GM18907 (cell line): ENCODE data around the gene IQCK.

ENCODE experiments used
- ATAC-seq: cut with Tn5 transposase; IDR thresholded peaks from one replicate; pipeline ENCODE4 v1.9.1; 2021; ENCODE audit warnings: mild to moderate bottlenecking, moderate library complexity; ENCODE audit not compliant: unreplicated experiment

IQCK gene

DNA sequence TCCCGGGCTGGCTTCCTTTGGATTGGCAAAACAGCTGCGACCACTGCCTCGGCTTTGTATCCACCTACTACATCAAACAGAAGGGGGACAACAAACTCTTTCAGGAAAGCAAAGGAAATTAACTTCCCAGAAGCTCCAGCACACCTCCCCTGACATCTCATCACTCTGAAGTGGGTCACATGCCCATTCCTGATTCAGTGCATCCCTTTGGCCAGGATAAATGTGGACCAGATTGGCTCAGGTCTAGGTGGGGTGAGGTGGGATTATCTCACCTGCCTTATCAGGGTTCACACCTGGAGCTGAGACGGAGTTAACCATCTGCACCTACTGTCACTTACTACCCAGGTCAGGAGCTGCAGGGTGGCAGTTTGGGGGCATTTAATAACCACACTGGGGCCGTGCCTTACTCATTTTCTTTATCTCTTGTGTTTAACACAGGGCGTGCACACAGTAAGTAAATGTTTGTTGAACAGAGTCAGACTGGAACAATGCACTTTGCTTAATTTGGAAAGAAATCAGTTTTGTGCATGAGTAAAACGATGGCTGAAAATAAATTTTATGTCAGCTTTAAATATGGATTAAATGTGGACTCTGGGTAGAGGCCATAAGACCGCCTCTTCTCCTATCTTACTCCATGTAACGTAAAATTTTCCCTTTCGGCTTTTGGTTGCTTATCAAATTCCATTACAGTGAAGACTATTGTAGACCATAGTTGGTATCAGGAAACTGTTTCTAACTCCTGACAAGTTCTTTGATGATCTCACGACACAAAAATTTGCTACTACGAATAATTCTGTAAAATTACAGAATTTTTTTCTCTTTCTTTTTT, 36.0 kb downstream of the IQCK start:
- ATAC-seq, result no peak

DNA sequence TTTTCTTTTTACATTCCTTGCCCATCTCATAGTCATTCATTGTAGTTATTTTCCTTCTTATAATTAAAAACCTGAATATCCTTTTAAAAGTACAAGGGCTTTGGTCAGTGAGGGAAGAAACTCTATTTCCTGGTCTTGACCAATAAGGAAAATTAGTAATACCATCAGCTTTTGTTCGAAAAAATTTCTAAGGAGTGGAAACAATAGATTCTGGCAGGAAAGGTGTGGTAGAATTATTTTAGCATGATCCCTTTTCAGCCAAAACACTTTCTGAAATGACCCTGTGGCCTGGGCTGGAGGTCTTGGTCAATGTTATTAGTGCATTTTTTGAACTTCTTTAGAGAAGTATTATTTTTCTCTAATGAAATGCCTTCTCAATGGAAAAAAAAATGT, 36.6 kb downstream of the IQCK start:
- ATAC-seq, result no peak

DNA sequence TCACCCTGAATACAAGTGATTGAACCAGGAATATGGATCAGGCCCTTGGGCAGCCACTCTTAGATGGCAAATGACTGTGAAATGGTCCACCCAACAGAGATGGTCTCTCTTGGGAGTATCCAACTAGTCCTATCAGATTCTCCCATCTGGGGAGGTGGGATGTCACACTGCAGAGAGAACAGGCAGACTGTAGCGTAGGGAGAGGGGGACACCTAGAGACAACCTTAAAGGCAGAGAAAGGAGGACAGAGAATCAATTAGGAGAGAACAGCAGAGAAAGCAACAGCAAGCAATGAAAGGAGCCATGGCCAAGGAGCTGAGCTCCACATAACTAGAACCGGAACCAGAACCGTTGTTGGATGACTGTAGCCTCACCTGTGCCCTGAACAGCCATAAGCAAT, 37.2 kb downstream of the IQCK start:
- no peak for ATAC-seq

DNA sequence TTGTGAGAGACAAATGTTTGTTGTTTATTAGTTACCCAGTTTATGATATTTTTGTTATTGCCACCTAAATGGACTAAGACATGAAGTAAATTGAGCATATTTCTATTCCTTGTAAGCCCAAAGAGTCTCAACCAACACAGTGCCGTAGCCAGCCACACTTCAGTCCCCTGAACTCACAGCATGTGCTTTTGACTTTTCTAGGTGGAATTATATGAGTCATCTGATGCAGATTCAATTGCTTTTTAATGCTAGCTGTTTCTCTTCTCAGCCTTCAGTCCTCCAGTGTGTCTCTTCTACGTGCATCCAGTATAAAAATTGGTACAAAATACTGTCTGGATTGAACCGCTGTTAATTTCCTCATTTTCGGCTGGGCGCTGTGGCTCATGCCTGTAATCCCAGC, 39.0 kb downstream of the IQCK start:
- ATAC-seq, result no peak

DNA sequence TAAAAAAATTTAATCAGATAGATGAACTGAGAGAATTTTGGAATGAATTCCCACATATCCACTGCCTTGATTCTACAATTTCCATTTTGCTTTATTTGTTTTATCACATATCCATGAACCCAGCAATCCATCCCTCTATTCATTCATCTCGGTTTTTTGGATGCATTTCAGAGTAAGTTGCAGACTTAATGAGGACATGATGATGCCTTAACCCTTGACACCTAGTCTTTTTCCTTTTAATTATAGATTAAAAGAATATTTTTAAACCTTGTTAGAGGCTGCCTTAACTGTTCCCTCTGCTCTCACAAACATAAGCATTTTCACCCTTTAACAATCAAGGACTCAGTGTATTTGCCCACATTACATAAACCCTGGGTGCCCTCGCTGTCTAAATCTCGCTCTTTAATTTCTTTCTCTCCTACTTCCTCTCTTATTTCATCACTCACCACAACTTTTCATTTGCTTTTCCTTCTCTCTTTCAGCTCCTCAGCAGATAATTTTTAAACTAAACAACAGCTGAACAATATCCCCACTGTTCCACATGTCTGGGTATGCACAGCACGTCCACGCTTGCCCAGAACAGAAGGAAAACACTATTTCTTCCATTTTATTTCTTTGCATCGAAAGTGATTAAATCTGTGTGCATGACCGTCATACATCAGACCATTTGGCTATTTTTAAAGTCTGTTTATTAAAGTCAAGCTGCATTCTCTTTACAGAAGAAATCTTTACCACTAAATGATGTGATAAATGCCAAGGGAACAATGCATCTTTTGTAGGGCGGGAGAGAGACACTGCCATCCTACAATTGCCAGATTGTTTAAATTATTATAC, 39.9 kb downstream of the IQCK start:
- ATAC-seq, result no peak

DNA sequence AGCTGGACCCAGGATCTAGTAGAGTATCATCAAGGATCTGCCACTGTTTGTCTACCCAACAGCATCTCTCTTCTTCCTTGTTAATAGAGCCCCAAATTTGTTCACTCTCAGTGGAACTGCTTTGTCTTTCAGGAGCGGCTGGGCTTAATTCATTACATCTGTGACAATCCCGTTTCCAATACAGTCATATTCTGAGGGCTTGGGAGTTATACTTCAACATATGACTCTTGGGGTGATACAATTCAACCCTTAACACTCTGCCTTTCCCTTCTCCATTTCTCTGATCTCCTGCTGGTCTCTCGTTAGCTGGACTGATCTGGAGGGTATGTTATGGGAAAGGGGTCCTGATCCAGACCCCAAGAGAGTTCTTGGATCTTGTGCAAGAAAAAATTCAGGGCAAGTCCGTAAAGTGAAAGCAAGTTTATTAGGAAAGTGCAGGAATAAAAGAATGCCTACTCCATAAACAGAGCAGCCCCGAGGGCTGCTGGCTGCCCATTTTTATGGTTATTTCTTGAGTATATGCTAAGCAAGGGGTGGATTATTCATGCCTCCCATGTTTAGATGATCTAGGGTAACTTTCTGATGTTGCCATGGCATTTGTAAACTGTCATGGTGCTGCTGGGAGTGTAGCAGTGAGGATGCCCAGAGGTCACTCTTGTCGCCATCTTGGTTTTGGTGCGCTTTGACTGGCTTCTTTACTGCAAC, 42.4 kb downstream of the IQCK start:
- ATAC-seq, result no peak

DNA sequence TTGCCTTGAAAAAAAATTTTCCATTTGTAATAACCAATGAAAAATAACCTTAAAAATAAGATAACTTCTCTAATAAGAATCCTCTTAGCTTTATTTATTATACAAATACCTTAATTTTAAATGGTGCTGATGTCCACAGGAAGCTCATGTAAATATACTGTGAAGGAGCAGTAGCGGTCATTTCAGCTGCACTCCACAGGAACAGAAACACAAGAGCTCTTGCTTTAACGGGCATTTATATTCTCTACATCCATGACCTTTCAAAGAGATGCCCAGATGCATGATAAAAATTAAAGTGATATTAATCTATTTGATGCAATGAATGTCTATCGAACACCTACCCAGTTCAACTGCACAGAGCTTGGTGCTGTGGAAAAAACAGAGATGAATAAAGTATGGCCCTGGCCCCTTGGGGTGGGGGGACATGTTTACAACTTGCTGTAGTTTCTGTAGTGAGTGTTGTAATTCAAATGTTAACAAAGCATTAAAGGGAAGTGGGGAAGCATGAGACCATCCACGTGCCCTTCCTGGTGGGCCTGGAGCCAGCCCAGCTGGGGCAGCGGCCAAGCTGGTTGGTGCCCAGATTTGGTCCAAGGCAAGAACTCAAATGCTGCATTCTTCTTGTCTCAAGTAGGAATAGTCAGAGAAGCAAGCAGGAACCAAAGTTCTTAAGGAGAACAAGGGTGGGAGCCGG, 47.9 kb downstream of the IQCK start:
- no peak for ATAC-seq

DNA sequence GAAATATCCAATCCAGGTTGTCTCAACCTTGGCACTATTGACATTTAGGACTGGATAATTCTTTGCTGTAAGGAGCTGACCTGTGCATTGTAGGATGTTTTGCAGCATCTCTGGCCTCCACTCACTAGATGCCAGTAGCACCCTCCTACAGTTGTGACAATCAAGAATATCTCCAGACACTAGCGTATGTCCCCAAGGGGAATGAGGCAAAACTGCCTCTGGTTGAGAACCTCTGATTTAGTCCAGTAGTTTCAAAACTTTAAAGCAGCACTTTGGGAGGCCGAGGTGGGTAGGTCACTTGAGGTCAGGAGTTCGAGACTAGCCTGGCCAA, 48.4 kb downstream of the IQCK start:
- no peak for ATAC-seq

DNA sequence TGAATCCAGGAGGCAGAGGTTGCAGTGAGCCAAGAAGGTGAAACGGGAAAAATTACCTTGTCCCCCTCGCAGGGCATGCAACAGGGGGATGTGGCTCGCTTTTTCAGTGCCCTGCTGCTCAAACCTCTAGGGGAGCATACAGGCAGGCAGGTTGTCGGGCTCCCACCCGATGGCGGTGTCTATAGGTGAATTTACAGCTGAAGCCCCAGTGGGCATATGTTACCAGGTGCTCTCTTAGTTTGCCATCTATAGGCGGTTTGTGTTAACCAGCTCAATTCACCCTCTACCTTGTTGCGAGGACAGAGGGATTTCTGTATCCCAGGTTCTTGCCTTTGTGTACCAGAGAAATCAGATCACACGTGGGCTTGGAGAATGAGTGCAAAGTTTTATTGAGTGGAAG, 48.9 kb downstream of the IQCK start:
- ATAC-seq, result no peak

DNA sequence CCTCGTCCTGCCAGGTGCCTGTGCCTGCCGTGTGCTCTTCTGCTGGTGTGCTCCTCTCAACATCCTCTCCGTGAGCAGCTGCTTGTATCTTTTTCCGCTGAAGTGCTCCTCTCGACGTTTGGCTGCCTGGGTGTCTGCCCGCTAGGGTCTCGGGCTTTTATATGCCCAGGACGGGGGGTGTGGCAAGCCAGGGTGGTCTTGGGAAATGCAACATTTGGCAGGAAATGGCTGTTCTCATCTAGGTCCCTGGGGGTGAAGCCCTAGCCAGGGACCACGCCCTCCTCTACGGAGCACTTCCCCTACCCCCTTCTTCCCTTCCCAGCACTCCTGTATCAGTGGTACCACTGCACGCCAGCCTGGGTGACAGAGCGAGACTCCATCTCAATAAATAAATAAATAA, 49.4 kb downstream of the IQCK start:
- ATAC-seq, result no peak

DNA sequence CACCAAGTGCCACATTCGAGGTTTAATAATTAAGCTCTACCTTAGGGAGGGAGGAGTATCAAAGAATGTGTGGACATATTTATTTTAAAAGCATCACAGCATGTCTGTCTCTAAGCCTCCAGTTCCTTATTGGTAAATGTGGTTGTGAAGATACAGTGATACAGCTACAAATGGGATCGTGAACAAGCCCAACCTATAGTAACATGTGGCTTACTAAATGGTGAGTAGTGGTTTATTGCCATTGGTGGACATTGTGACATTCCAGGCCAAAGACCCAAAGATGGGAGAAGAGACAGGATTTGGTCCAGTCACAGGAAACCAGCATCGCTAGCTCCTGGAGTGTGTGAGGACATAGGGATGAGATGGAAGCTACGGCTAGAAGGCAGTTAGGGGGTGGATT, 51.2 kb downstream of the IQCK start:
- ATAC-seq, result no peak

DNA sequence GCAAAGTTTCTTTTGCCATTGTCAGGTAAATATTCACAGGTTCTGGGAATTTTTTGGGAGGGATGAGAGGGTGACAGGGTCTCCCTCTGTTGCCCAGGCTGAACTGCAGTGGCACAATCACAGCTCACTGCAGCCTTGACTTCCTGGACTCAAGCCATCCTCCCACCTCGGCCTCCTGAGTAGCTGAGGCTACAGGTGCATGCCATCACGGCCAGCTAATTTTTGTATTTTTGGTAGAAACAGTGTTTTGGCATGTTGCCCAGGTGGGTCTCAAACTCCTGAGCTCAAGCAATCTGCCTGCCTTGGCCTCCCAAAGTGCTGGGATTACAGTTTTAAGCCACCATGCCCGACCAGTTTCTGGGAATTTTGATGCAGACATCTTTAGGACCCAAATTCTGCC, 53.0 kb downstream of the IQCK start:
- no peak for ATAC-seq

DNA sequence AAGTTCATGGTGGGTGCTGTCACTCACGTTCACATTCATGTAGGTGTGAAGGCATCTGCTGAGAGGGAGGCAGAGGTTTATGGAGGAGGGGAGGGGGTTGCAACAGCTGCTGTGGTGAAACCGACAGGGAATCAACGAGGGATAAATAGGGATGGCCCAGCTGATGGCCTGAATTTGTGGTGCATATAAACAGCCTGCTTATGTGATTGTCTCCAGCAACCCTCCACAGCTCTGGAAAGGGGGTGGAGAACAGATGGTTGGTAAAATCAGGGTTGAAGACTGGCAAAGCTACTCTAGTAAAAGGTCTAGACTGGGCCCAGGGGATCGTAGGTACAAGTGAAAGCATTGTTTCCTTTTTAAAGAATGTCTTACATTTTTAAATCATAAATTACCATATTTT, 53.7 kb downstream of the IQCK start:
- no peak for ATAC-seq

DNA sequence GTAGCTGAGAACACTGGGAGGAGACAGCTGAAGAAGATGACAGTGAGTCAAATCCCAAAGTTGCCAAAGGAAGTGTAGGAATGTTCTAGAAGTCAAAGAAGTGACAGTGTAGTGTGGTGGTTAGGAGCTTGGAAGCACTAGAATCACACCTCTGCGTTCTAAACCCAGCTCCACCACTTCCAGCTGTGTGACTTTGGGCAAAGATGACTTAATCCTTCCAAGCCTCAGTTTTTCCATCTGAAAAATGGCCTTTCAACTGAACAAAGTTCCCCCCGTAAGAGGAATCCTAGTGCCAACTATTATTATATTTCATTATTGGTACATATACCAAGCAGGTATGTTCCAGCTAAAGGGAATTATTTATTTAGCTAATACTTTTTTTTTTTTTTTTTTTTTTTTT, 56.0 kb downstream of the IQCK start:
- no peak for ATAC-seq

DNA sequence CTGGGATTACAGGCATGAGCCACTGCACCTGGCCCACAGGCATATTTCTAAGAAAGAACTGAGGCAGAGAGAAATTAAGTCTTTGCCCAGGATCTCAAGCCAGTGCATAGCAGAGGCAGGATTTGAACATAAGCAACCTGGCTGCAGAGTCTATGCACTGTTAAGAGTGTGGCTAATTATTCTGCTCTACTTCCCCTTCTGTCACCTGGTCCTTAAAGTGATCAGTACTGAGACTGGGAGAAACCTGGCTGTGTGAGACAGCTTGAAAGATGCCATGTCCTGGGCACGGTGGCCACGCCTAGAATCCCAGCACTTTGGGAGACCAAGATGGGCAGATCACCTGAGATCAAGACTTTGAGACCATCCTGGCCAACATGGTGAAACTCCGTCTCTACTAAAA, 58.1 kb downstream of the IQCK start:
- ATAC-seq, result no peak

DNA sequence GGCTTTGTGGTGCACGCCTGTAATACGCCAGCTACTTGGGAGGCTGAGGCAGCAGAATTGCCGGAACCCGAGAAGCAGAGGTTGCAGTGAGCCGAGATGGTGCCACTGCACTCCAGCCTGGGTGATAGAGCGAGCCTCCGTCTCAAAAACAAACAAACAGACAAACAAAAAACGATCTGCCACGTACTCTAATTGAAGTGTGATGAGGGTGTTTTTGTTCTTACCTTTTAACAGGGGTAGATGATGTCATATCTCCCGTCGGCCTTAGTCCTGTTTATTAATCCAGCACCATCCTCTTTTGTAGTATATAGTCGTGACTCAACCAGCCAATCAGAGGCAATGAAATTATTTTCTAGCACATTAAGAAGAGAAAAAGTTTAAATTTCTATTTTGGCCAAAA, 58.5 kb downstream of the IQCK start:
- ATAC-seq, result no peak

DNA sequence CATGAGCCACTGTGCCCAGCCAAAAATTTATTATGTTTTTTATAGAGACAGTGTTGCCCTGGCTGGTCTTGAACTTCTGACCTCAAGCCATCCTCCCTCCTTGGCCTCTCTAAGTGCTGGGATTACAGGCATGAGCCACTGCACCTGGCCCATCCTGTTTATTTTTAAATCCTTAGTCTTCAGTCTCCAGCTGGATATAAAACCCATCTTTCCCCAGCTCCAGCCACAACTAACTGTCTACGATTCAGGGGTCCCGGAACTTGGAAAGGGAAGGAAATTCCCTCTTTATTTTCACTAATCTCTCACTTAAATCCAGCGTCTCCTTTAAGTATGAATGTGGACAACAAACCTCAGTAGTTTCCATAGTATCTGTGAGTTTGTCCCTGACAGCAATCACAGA, 62.2 kb downstream of the IQCK start:
- ATAC-seq, result no peak

DNA sequence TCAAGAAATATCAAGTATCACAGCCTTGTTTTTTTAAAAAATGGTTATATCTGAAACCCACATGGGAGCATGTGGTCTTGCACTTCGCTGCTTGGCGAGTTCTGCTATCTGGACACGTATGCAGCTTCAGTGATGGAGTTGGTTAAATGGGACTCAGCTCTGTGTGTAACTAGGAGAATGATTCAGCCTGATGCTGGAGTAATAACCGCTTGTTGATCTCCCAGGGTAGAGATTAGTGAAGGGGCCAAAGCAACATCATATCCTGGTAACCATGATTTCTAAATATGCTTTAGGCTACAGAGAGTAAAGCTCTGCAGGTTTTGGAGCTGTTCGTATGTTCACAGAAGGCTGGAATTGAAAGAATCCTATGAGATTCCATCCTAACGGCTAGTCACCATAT, 63.2 kb downstream of the IQCK start:
- no peak for ATAC-seq

DNA sequence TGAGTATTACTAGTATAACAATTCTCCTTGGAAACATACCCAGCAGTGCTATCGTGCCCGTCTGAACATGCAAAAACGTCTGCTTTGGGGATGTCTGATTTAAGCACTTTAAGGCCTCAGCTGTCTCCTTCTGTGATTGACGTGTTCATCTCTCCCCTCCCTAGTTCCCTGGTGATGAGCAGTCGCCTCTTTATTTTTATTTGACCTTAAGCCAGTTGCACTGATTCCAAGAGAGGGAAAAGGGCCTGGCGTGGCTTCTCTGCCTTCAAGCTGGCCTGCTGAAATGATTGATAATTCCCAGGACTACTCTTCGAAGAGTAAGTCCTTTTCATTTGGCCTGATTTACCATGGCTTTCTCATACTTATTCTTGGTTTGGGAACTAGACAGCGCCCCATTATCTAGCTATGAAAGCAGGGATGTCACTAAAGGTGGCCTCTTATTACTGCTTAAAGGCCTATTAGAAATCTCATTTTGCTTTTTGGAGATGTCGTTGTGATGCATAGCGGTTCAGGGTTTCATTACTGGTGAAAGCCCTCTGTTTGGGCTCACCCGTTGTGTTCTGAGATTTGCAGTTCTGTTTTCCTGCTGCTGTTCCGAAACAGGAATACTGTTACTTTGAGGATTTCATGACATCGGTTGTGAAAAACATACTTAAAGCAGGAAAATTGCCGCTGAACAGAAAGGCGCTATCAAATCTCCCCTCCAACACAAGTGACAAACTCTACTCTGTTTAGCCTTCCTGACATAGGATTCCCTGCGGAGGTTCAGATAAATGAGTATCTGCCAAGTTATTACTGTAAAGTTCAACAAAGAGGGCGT, 65.5 kb downstream of the IQCK start:
- no peak for ATAC-seq

DNA sequence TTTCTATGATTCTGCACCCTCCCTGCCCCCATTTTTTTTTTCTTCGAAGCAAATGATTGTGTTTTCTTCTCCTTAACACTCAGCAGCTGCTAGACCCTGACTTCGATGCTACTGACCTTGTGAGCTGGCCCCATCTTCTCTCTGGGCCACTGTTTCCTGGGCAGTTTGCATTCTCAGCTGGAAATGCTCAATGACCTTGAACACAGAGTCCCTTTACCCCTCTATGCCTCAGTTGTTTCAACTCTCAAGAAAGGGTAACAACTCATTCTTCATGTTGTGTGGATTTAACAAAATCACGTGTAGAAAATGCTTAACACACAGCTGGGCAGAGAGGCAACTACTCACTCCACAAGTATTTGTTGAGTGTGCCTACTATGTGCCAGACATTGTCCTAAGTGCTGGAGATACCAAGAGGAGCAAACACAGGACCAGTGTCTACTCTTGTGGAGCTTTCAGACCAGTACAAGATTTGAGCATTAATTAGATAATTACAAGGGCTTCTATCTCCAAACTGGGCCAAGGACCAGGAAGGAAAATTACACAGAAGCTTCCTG, 66.2 kb downstream of the IQCK start:
- ATAC-seq, result no peak
